IPS-18a (cell line): ENCODE measurements around the gene PLEKHA5.
A peak's percentile ranks its signal among the peaks of the same experiment; 100 is the strongest.
"Not testable (repeated sequence)": the region's sequence is repeated elsewhere in the genome, so short reads cannot be mapped to it uniquely, and the experiment has no call there.

Experiments
- H3K27ac ChIP-seq: one replicate; pipeline ENCODE4 v1.5.1; 2013; ENCODE audit warnings: low read length
- H3K27me3 ChIP-seq: one replicate; pipeline ENCODE4 v1.6.1; 2013; ENCODE audit warnings: mild to moderate bottlenecking, low read length; ENCODE audit not compliant: control insufficient read depth, insufficient read depth
- H3K36me3 ChIP-seq: one replicate; pipeline ENCODE4 v1.6.1; 2013; ENCODE audit warnings: low read depth, low read length; ENCODE audit not compliant: control insufficient read depth
- H3K4me1 ChIP-seq: one replicate; pipeline ENCODE4 v1.6.1; 2013; ENCODE audit warnings: low read depth, low read length; ENCODE audit not compliant: control insufficient read depth
- H3K4me3 ChIP-seq: one replicate; pipeline ENCODE4 v1.5.1; 2013; ENCODE audit warnings: low read length
- H3K9ac ChIP-seq: one replicate; pipeline ENCODE4 v1.6.1; 2013; ENCODE audit warnings: mild to moderate bottlenecking, low read length, moderate library complexity
- H3K9me3 ChIP-seq: one replicate; pipeline ENCODE4 v1.6.1; 2013; ENCODE audit warnings: low read depth, low read length; ENCODE audit not compliant: control insufficient read depth

Gene PLEKHA5

DNA sequence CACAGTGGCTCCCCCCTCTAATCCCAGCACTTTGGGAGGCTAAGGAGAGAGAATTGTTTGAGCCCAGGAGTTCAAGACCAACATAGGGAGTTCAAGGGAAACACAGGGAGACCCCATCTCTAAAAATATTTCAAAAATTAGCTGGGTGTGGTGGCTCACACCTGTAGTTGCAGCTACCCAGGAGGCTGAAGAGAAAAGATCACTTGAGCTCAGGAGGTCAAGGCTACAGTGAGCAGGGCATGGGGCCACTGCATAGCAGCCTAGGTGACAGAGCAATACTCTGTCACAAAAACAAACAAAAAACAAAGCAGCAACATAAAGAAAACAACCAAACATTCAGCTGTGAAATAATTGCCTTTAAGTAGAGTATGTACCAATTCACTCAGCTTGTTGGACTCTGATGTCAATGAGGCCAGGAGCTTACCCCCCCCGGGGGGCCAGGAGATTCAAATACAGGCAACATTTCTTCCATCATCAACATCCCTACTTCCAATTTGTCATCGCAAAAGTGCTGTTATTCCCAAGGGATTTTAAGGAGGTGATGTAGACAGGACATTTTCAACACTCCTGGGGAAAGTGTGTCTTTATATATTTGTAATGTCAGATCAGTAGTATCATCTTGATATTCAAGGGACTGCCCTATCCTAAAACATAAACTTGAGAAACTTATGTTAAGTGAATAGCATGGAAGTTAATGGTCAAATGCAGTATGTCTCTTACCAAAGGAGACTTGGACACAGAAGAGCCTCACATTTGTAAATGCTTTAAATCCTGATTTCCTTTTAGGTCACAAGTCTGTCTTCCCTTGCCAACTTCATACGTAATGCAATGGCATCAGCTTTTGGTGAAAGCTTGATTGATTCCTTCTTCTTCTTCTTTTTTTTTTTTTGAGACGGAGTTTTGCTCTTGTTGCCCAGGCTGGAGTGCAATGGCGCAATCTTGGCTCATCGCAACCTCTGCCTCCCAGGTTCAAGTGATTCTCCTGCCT is 269.1 kb downstream of the PLEKHA5 start:
- H3K9ac ChIP-seq, result no peak overlapping the region
- H3K27ac ChIP-seq, result no peak overlapping the region
- H3K27me3 ChIP-seq, result no peaks in the 10 kb centered on the region
- H3K4me3 ChIP-seq, result no peak overlapping the region
- H3K36me3 ChIP-seq, result no peaks in the 10 kb centered on the region
- H3K9me3 ChIP-seq, result no peaks in the 10 kb centered on the region
- no peaks in the 10 kb centered on the region for H3K4me1 ChIP-seq

GRCh38 chr12:19400649-19401285 is 271.2 kb downstream of the PLEKHA5 start:
- H3K4me3 ChIP-seq, H3K27ac ChIP-seq, H3K9me3 ChIP-seq, H3K36me3 ChIP-seq, H3K27me3 ChIP-seq, H3K4me1 ChIP-seq, H3K9ac ChIP-seq: not testable (repeated sequence)

- no peak overlapping the region for H3K9ac ChIP-seq
- H3K27me3 ChIP-seq, result no peaks in the 10 kb centered on the region
- H3K4me3 ChIP-seq, result no peak overlapping the region
- H3K4me1 ChIP-seq, result no peaks in the 10 kb centered on the region
- H3K27ac ChIP-seq, result no peak overlapping the region
- H3K9me3 ChIP-seq, result no peaks in the 10 kb centered on the region
- H3K36me3 ChIP-seq, result no peaks in the 10 kb centered on the region
These were observed 272.7 kb downstream of the PLEKHA5 start for GRCh38 chr12:19402211-19402610.

DNA sequence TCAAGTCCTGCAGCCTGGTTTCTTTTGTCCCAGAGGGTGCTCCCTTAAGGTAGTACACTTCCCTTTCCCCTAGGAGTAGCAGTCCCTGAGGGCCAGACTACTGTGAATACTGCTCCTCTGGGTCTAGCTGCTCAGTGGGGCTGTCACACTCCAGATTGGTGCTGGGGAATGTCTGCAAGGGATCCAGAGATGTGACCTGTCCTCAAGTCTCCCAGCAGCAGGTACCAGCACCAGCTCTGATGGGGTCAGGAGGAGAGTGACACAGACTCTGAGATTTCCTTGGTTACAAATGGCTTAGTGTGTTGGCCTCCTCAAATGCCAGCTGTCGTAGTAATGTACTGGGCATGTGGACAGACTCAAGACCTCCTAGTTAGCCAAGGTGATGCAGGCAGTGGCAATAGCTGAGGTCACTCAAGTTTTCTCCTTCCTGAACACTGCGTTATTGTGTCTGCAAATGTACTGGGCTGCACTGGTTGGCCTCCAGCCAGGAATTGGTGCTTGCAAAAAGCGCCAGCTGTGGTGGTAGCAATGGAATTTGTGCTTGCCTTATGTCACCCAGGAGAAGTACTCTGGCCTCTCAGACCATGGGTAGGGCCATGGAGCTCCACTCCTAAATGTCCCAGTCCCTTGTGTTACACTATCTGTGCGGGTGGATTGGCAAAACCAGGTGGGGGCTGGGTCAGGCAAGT is 273.4 kb downstream of the PLEKHA5 start:
- Histone ChIP-seq H3K4me3 (no peak overlapping the region), H3K27me3 (no peaks in the 10 kb centered on the region), H3K27ac (no peak overlapping the region), H3K36me3 (no peaks in the 10 kb centered on the region), H3K4me1 (no peaks in the 10 kb centered on the region), H3K9me3 (no peaks in the 10 kb centered on the region), H3K9ac (no peak overlapping the region)

DNA sequence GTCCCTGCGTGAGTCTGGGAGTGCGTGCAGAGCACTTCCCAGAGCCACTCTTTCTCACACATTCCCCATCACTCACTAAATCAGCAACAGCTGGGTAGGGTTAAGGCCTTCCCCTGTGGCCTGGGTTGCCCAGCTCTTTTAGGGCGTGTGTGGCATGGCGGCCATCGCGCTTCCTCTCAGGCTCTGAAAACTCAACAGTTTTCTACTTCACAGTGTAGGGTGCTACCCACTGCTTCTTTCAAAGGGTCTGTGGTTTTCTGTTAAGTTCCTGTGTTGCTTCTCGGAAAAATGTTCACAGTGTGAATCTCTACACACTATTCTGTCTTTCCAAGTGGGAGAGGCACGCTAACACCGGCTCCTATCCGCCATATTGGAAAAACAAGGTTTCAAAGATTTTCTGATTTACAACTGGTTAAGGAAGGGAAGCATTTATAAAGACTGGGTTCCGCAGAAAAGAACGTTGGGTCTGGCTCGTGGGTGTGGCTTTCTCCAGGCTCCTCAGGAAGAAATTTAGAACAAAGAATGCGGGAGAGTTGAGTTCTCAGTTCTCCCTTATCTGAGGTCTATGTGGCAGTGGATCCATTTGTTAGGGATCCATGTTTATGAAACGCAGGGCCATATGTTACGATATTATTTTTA is 274.8 kb downstream of the PLEKHA5 start:
- Histone ChIP-seq H3K27me3 (no peaks in the 10 kb centered on the region), H3K4me3 (no peak overlapping the region)

GRCh38 chr12:19409376-19409775 is 279.8 kb downstream of the PLEKHA5 start:
- Histone ChIP-seq H3K27ac (peak overlapping the region; percentile 37), H3K9ac (peak overlapping the region; percentile 32)

More for the DNA sequence above, 274.8 kb downstream of the PLEKHA5 start:
- Histone ChIP-seq H3K9me3 (no peaks in the 10 kb centered on the region), H3K4me1 (peaks cover 5% of the 10 kb centered on the region), H3K9ac (no peak overlapping the region), H3K36me3 (no peaks in the 10 kb centered on the region), H3K27ac (no peak overlapping the region)

DNA sequence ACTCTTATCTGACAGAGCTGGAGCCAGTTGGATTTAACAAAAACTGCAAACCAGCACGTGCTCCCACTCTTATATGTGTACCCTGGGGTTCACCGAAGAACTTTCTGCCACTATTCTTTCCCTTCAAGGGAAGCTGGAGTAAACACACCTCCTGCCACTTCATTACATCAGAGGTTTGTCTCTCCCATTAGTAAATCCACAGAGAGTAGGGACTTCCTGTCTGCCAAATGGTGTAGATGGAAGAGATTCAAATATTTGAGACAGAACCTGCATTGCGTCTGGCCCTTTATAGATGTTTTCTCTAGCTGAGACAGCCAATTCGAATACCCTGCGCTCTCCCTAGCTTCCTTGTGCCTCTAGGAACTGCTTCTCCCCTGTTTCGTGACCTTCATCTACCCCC is 280.7 kb downstream of the PLEKHA5 start:
- H3K36me3 ChIP-seq, result no peaks in the 10 kb centered on the region

More at GRCh38 chr12:19409376-19409775, 279.8 kb downstream of the PLEKHA5 start:
- H3K36me3 ChIP-seq, result no peaks in the 10 kb centered on the region
- H3K27me3 ChIP-seq, result no peaks in the 10 kb centered on the region
- H3K4me1 ChIP-seq, result peaks cover 30% of the 10 kb centered on the region
- H3K9me3 ChIP-seq, result no peaks in the 10 kb centered on the region
- H3K4me3 ChIP-seq, result no peak overlapping the region

GRCh38 chr12:19410629-19411185 is 281.2 kb downstream of the PLEKHA5 start:
- Histone ChIP-seq H3K9ac (no peak overlapping the region), H3K4me3 (peak overlapping the region; percentile 11), H3K27ac (peak overlapping the region; percentile 4), H3K4me1 (peaks cover 30% of the 10 kb centered on the region), H3K36me3 (no peaks in the 10 kb centered on the region), H3K27me3 (no peaks in the 10 kb centered on the region), H3K9me3 (no peaks in the 10 kb centered on the region)

More for the DNA sequence above, 280.7 kb downstream of the PLEKHA5 start:
- H3K4me3 ChIP-seq, result peak overlapping the region; percentile 11
- H3K9ac ChIP-seq, result peak overlapping the region; percentile 32
- peaks cover 30% of the 10 kb centered on the region for H3K4me1 ChIP-seq
- H3K9me3 ChIP-seq, result no peaks in the 10 kb centered on the region
- no peak overlapping the region for H3K27ac ChIP-seq
- H3K27me3 ChIP-seq, result no peaks in the 10 kb centered on the region

DNA sequence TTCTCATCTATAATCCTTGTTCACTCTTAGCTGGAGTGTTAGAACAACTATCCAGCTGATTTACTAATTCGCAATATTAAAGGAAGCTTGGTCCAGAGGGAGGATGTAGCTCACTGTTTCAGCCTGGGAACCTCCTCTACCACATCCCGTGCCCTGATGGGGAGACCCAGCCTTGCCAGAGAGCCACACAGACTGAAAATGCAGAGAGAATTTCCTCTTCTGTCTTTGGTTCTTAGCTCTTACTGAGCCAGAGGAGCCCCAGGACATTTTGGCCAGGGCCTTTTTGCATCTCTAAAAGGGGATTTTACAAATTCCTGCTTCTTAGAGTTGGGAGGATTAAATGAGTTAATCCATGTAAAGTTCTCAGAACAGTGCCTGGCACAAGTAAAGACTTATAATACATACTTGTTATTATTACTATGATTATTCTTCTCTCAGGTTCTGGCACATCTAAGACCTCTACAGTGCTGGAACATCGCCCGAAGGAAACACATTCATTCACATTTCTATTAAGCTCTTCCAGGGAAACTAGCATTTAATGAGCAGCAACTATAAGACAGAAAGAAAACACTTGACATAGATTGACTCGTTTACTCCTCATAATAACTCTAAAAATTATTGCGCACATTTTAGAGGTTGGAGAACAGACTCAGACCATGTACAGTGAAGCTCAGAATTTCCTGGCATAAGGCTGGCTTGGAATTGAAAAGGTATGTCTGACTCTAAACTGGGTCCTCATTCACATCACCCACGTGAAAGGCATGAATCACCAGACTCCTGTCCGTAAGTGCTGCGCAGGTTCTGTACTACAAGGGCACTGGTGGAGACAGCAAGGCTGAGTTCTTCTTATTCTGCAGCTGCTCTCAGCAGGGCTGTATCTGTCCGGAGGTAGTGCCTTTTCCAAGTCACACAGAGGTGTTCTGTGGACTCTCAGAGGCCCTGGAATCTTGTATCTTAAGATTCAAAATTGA is 282.0 kb downstream of the PLEKHA5 start:
- no peak overlapping the region for H3K4me3 ChIP-seq
- no peaks in the 10 kb centered on the region for H3K27me3 ChIP-seq
- H3K9ac ChIP-seq, result no peak overlapping the region
- peak overlapping the region; percentile 4 for H3K27ac ChIP-seq
- H3K9me3 ChIP-seq, result no peaks in the 10 kb centered on the region
- H3K4me1 ChIP-seq, result peaks cover 30% of the 10 kb centered on the region
- H3K36me3 ChIP-seq, result no peaks in the 10 kb centered on the region

- H3K4me3 ChIP-seq, result no peak overlapping the region
- no peaks in the 10 kb centered on the region for H3K36me3 ChIP-seq
- H3K9me3 ChIP-seq, result no peaks in the 10 kb centered on the region
- no peaks in the 10 kb centered on the region for H3K27me3 ChIP-seq
- no peak overlapping the region for H3K9ac ChIP-seq
- no peak overlapping the region for H3K27ac ChIP-seq
- peaks cover 30% of the 10 kb centered on the region for H3K4me1 ChIP-seq
These were observed 283.3 kb downstream of the PLEKHA5 start for GRCh38 chr12:19412844-19413243.
